Stimulated activated naive CD4-positive, alpha-beta T cell treated with Interleukin-2 at 50 U/mL for 16 hours (primary cell): ENCODE measurements around the gene DBN1.
"Not testable (repeated sequence)": the region's sequence is repeated elsewhere in the genome, so short reads cannot be mapped to it uniquely, and the experiment has no call there.

Experiments
- DNase-seq: peaks from one replicate; lab custom pipeline; 2025; lab: John Stamatoyannopoulos, UW

Gene DBN1

GRCh38 chr5:177429248-177430040 lies 44.0 kb downstream of the DBN1 start:
- peak; percentile 92 for DNase-seq

GRCh38 chr5:177428574-177429217 lies 44.7 kb downstream of the DBN1 start:
- DNase-seq = no peak

GRCh38 chr5:177427919-177428573 lies 45.4 kb downstream of the DBN1 start:
- peak; percentile 27 for DNase-seq

GRCh38 chr5:177427211-177427822 lies 46.1 kb downstream of the DBN1 start:
- DNase-seq = no peak

GRCh38 chr5:177426566-177427210 lies 46.7 kb downstream of the DBN1 start, which contains the start of gene GRK6:
TSS of gene GRK6 (plus strand) at chr5:177426676. CDS start at chr5:177426846, 170 bp downstream.
- peak; percentile 58 for DNase-seq

GRCh38 chr5:177425801-177426565 lies 47.5 kb downstream of the DBN1 start:
- peak; percentile 100 for DNase-seq

- DNase-seq = no peak
These were observed 48.1 kb downstream of the DBN1 start for GRCh38 chr5:177425196-177425800.

GRCh38 chr5:177423671-177424070 lies 49.8 kb downstream of the DBN1 start:
- no peak for DNase-seq

GRCh38 chr5:177421062-177421798 lies 52.2 kb downstream of the DBN1 start:
- no peak for DNase-seq

- DNase-seq = not testable (repeated sequence)
These were observed 53.0 kb downstream of the DBN1 start for GRCh38 chr5:177420472-177420871.

- DNase-seq = no peak
These were observed 54.4 kb downstream of the DBN1 start for GRCh38 chr5:177419046-177419445.

GRCh38 chr5:177417081-177417480 lies 56.4 kb downstream of the DBN1 start:
- DNase-seq = not testable (repeated sequence)

GRCh38 chr5:177414481-177414880 lies 59.0 kb downstream of the DBN1 start:
- DNase-seq = no peak

GRCh38 chr5:177412603-177413233 lies 60.7 kb downstream of the DBN1 start:
- DNase-seq = peak; percentile 16

GRCh38 chr5:177410575-177410974 lies 62.9 kb downstream of the DBN1 start:
- DNase-seq = no peak

- DNase-seq = no peak
These were observed 64.2 kb downstream of the DBN1 start, which contains the start of gene F12 for GRCh38 chr5:177409043-177409801. TSS of gene F12 (minus strand) at chr5:177409564. CDS start at chr5:177409527, 37 bp downstream.
